GM18520 (cell line): ENCODE measurements around the gene PARK7.

Experiments
- ATAC-seq: cut with Tn5 transposase; IDR thresholded peaks from one replicate; pipeline ENCODE4 v1.9.1; 2021; ENCODE audit not compliant: unreplicated experiment

Gene PARK7

DNA sequence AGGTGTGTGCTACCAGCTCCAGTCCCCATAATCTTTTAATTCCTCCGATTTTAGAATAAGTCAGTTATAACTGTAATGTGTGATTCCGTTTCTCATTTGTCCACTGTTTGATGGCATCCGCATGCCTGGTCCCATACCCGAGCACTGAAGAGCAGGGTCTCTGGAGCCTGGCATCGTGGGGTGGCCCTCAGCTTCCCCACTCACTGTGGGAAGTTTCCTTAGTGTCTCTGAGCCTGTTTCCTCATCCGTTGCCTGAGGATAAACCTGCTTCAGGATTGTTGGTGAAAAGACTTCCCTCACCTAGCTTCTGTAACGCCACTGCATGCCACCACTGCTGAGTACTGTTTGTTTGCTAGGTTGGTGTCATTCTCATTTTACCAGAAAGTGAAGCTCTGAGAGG is 19.5 kb downstream of the PARK7 start:
- no peak for ATAC-seq

- no peak for ATAC-seq
These were observed 21.7 kb downstream of the PARK7 start for GRCh38 chr1:7983086-7983778.

DNA sequence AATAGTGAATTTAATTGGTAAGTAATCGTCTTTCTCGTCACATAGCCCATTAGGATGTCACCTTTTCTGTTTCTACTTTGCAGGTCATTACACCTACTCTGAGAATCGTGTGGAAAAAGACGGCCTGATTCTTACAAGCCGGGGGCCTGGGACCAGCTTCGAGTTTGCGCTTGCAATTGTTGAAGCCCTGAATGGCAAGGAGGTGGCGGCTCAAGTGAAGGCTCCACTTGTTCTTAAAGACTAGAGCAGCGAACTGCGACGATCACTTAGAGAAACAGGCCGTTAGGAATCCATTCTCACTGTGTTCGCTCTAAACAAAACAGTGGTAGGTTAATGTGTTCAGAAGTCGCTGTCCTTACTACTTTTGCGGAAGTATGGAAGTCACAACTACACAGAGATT is 23.3 kb downstream of the PARK7 start:
- ATAC-seq = no peak

GRCh38 chr1:7985851-7986612 is 24.5 kb downstream of the PARK7 start:
- ATAC-seq = no peak

- no peak for ATAC-seq
These were observed 26.0 kb downstream of the PARK7 start for GRCh38 chr1:7987528-7987927.

DNA sequence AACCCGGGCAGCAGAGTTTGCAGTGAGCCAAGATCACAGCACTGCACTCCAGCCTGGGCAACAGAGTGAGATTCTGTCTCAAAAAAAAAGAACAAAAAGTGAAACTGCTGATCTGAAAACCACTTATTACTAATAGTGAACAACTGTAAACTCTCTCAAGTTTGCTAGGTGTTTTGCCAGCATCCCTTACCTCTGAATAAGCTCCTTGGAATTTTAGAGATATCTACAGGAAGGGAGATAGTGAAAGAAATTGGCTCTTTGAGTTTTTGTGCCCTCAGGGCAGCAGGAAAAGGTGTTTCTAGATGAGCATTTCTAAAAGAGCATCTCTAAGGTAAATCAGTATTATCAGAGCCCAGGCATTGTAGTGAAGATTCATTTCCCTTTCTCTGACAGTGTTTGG is 27.1 kb downstream of the PARK7 start:
- no peak for ATAC-seq

- ATAC-seq = no peak
These were observed 28.4 kb downstream of the PARK7 start for GRCh38 chr1:7989762-7990428.

- no peak for ATAC-seq
These were observed 30.3 kb downstream of the PARK7 start for GRCh38 chr1:7991504-7992440.

DNA sequence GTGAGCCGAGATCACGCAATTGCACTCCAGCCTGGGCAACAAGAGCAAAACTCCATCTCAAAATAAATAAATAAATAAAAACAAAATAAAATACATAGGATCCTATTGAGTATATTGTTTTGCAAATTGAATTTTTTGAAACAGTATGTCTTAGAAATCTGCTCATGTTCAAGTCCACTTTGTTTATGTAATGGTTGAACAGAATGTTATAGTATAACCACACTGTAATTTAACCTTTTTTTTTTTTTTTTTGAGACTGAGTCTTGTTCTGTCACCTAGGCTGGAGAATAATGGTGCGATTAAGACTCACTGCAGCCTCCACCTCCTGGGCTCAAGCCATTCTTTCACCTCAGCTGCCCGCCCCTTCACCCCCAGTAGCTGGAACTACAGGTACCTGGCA is 31.4 kb downstream of the PARK7 start:
- no peak for ATAC-seq

DNA sequence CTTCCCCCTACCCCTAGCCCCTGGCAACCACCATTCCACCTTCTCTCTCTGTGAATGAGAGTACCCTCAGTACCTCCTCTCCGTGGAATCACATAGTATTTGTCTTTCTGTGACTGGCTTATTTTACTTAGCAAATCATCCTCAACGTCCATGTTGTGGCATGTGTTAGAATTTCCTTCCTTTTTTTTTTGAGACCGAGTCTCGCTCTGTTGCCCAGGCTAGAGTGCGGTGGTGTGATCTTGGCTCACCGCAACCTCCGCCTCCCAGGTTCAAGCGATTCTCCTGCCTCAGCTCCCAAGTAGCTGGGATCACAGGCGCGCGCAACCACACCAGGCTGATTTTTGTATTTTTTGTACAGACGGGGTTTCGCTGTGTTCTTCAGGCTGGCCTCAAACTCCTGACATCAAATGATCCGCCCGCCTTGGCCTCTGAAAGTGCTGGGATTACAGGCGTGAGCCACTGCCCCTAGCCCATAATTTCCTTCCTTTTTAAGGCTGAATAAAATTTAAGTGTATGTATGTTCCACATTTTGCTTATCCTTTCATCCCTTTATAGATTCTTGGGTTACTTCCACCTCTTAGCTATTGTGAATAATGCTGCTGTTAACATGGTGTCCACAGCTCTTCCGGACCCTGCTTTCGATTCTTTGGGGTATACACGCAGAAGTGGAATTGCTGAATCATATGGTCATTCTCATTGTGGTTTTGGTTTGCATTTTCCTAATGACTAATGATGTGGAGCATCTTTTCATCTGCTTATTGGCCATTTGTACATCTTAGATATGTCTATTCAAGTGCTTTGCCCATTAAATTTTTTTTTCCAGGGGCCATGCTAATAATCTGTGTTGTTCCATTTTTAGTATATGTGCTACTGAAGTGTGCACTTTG is 32.3 kb downstream of the PARK7 start:
- ATAC-seq = peak; percentile 78

- no peak for ATAC-seq
These were observed 33.3 kb downstream of the PARK7 start for GRCh38 chr1:7994827-7995226.

GRCh38 chr1:7995437-7995836 is 33.9 kb downstream of the PARK7 start:
- no peak for ATAC-seq

DNA sequence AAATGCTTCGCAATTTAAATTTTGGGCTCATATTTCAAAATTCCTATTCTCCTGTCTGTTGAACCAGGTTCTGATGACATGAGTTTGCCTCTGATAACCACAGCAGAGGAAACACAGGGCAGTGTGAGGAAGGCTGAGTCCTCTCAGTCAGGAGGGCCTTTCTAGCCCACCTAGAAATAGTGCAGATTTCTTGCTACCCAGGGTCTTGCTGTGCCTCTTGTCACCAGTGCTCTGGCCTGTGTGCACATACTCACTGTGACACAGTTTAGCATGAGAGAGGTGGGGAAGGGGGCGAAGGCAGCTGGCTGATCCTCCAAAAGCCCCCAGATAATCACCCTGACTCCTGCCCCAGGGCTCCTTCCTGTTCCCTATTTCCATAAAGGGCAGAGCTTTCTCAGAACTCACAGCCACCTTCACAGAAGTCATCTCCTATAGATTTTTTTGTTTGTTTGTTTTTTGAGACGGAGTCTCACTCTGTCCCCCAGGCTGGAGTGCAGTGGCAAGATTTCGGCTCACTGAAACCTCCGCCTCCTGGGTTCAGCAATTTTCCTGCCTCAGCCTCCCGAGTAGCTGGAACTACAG is 40.9 kb downstream of the PARK7 start:
- ATAC-seq = no peak

- no peak for ATAC-seq
These were observed 41.4 kb downstream of the PARK7 start for GRCh38 chr1:8002921-8003320.

GRCh38 chr1:8003438-8004112 is 42.1 kb downstream of the PARK7 start:
- no peak for ATAC-seq

GRCh38 chr1:8004113-8004802 is 42.7 kb downstream of the PARK7 start:
- ATAC-seq = no peak

DNA sequence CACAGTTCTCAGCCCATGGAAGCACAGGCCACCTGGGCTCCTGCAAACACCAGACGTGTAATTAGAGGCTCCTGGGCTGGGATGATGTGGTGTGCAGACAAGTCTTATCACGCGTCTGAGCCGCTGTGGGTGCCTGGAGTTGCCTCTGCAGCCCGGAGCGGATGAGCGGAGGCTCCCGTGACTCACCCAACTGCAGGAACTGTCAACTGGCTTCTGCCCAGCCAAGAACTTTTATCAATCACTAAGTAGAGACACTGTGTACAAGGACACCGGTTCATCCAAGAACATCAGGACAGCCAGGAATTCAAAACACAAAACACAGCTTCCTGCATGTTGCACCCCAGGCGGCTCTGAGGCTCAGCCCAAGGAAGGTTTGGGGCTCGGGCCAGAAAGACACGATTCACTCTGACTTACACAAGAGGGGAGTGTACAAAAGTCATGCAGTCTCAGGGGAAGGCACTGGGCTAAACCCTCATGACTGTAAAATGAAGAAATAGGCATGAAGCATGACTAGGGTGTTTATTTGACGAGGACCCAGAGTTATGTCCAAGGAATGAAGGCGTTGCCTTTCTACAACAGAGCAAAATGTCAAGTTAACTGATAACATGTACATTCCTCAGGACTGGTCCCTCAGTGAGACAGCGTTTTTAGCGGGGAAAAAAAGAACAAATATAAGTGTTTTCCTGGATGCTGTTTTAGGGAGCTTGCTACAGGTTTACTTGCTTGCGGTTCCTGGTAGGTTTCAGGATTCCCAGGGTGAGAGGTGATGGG is 43.5 kb downstream of the PARK7 start:
- no peak for ATAC-seq
